Fibroblast of lung (primary cell): ENCODE measurements around the gene OR2H2. TPM values are rescaled to one million over a fixed set of nuclear protein-coding genes. Genes with fewer than 3 reads are reported as not detected.

Experiments used
- DNase-seq, 2 donors: peaks; one replicate each; pipeline versions ENCODE4 v3.0.0 to v3.0.0-alpha.2; 2010; ENCODE audit warnings: low read depth in 2 of 2
- H2AFZ ChIP-seq: 2 replicates; pipeline ENCODE4 v1.5.1; 2012; ENCODE audit warnings: low read length, control low read depth, inconsistent platforms
- H3K27ac ChIP-seq: 2 replicates; pipeline ENCODE4 v1.5.1; 2011; ENCODE audit warnings: low read length, control low read depth; ENCODE audit not compliant: insufficient read depth
- H3K27me3 ChIP-seq: 2 replicates; pipeline ENCODE4 v1.5.1; 2011; ENCODE audit warnings: mild to moderate bottlenecking, low read length; ENCODE audit not compliant: control insufficient read depth, insufficient read depth
- H3K36me3 ChIP-seq: 2 replicates; pipeline ENCODE4 v1.5.1; 2011; ENCODE audit warnings: low read length; ENCODE audit not compliant: control insufficient read depth, insufficient read depth
- H3K4me1 ChIP-seq: 2 replicates; pipeline ENCODE4 v1.5.1; 2011; ENCODE audit warnings: low read length; ENCODE audit not compliant: control insufficient read depth, insufficient read depth; ENCODE audit errors: extremely low read depth
- H3K4me2 ChIP-seq: 2 replicates; pipeline ENCODE4 v1.5.1; 2011; ENCODE audit warnings: low read length, control low read depth; ENCODE audit not compliant: insufficient read depth; ENCODE audit errors: extremely low read depth
- H3K4me3 ChIP-seq, 4 experiments: fragments of 200-600 bp in 1 of 4; sonication (generic) in 1 of 4; replicated peaks in 1 of 4; 2 replicates each; pipeline ENCODE4 v1.5.1; 2011 to 2016; ENCODE audit warnings: low read length in 4 of 4, low read depth in 3 of 4, mild to moderate bottlenecking in 3 of 4, control low read depth in 2 of 4, inconsistent platforms in 1 of 4, mixed read lengths in 1 of 4; ENCODE audit not compliant: insufficient read depth in 1 of 4; ENCODE audit errors: control extremely low read depth in 1 of 4
- H3K79me2 ChIP-seq: 2 replicates; pipeline ENCODE4 v1.5.1; 2012; ENCODE audit warnings: mild to moderate bottlenecking, low read length, inconsistent platforms; ENCODE audit not compliant: control insufficient read depth, insufficient read depth
- H3K9ac ChIP-seq: 2 replicates; pipeline ENCODE4 v1.5.1; 2011; ENCODE audit warnings: mild to moderate bottlenecking, low read length, control low read depth; ENCODE audit not compliant: insufficient read depth
- H3K9me3 ChIP-seq: 2 replicates; pipeline ENCODE4 v1.5.1; 2012; ENCODE audit warnings: low read depth, low read length; ENCODE audit not compliant: control insufficient read depth, insufficient read depth
- H4K20me1 ChIP-seq: 2 replicates; pipeline ENCODE4 v1.5.1; 2011; ENCODE audit warnings: low read length; ENCODE audit not compliant: control insufficient read depth, insufficient read depth; ENCODE audit errors: extremely low read depth
- EZH2 ChIP-seq: IDR thresholded peaks from 2 replicates; pipeline ENCODE4 v1.5.1; 2012; ENCODE audit warnings: low read length, control low read depth, mild to moderate bottlenecking; ENCODE audit errors: missing control alignments
- polyA plus RNA-seq, 2 donors: library from polyadenylated mRNA; depleted of rRNA in 1 of 2; stranded (reverse) in 1 of 2; unstranded in 1 of 2; fragments of >200 nt; gene quantifications; 2 replicates each; pipeline ENCODE4 v1.2.1, GENCODE V29; 2011 to 2012; ENCODE audit warnings: missing spikeins in 1 of 2
- total RNA-seq: library from RNA; depleted of rRNA; stranded (reverse); fragments of >200 nt; gene quantifications from 2 replicates; pipeline ENCODE4 v1.2.1, GENCODE V29; 2014
- TF ChIP-seq, protein P1 (sequence below), 2 donors: IDR thresholded peaks in 1 of 2; conservative IDR thresholded peaks in 1 of 2; 1 replicate in 1 of 2; 2 replicates in 1 of 2; pipeline ENCODE4 v1.5.1; 2011 to 2012; ENCODE audit warnings: low read length in 2 of 2, control low read depth in 1 of 2, inconsistent platforms in 1 of 2, low read depth in 1 of 2, mild to moderate bottlenecking in 1 of 2

Gene OR2H2
- total and polyA plus RNA-seq, 2 donors (not counting 1 experiment from before 2014, with no cell fraction given): not detected

DNA sequence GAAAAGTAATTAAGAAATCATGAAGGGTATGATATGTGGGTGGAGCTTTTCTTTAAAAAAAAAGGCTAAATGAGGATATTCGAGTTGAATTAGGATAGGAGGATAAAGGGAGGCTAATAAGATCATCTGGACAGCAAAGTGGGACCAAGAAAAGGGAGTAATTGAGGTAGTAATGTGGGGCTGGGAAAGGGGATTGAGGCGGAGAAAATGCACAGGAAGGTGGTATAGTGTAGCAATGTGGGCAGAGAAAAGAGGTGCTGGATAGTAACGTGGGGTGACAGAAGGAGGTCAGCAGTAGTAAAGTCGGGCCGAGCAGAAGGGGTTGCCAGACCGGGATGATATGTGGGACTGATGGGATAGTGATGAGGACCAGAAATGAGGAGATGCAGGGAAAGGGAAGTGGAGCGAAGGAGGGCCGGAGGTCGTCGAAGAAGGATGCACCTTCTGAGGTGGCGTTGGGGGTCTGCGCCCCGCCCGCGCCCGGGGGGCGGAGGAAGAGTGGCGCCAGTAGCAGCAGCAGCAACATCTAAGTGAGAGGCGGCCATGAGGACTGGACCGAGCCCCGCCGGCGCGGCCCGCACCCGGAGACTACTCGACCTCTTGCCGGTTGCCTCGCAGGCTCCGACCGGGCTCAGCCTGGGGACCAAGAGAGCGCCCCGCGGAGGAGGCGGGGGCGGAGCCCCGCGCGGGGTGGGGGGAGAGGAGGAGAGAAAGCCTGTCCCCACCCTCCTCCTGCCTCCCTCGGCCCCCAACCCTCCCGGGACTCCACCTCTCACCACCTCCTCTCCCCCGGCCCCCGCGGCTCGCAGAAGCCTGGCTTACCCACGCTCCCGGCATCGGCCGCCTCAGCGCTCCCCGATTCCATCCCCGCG lies 47.2 kb downstream of the OR2H2 start:
- H3K36me3 ChIP-seq: no peaks in the 10 kb centered on the region
- no peaks in the 10 kb centered on the region for H3K79me2 ChIP-seq
- peak overlapping the region; percentile 59 to 72 (median 70) for H3K4me3 ChIP-seq
- H3K9me3 ChIP-seq: no peaks in the 10 kb centered on the region
- no peak overlapping the region for H3K27ac ChIP-seq
- H4K20me1 ChIP-seq: no peaks in the 10 kb centered on the region
- TF ChIP-seq EZH2: no peak
- TF ChIP-seq, protein P1, sequence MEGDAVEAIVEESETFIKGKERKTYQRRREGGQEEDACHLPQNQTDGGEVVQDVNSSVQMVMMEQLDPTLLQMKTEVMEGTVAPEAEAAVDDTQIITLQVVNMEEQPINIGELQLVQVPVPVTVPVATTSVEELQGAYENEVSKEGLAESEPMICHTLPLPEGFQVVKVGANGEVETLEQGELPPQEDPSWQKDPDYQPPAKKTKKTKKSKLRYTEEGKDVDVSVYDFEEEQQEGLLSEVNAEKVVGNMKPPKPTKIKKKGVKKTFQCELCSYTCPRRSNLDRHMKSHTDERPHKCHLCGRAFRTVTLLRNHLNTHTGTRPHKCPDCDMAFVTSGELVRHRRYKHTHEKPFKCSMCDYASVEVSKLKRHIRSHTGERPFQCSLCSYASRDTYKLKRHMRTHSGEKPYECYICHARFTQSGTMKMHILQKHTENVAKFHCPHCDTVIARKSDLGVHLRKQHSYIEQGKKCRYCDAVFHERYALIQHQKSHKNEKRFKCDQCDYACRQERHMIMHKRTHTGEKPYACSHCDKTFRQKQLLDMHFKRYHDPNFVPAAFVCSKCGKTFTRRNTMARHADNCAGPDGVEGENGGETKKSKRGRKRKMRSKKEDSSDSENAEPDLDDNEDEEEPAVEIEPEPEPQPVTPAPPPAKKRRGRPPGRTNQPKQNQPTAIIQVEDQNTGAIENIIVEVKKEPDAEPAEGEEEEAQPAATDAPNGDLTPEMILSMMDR (conservative IDR thresholded peaks at IDR 0.05 in 1 of 2, IDR thresholded peaks at IDR 0.05 in 1 of 2; ENCODE audit: low read depth in 1 of 2, low read length in 2 of 2): no peak
- peak overlapping the region; percentile 89 for H3K4me2 ChIP-seq
- peaks cover 8% of the 10 kb centered on the region for H3K4me1 ChIP-seq
- DNase-seq: peak; percentile 66 to 70
- peak overlapping the region; percentile 46 for H2AFZ ChIP-seq
- H3K27me3 ChIP-seq: no peaks in the 10 kb centered on the region
- H3K9ac ChIP-seq: peak overlapping the region; percentile 49

DNA sequence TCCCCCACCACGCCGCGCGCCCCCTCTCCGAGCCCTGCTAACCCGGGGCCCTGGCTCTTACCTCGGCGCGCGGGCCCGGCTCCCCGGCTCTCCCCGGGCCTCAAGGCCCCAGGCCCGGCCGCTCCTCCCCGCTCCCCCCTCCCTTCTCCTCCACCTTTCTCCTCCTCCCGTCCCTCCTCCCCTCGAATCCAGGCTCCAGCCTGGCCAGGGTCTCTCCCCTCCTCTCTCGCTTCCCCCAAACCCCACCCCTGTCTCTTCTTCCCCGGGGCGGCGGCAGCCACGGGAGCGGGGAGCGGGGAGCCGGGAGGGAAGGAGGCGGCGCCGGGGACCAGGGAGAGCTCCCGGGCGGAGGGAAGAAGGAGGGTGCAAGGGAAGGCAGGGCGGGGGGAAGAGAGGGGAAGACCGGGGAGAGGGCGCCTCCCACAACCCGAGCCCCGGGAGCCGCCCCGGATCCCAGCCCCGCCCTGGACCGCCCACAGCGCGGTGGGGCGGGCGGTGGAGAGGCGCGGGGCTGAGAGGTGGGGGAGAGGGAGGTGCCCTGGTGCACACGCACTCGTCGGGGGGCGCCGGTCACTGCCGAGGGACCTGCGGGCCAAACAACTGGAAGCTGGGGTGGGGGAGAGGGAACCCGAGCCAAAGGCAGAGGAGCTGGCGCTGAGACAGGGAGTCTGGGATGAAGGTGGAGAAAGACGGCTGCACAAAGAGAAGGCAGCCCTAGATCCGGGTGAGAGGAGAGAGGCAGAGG lies 48.0 kb downstream of the OR2H2 start, which contains the start of gene GABBR1:
Gene GABBR1, minus strand, starts transcription at position 395 of the 745 bp plus-strand sequence. CDS start 798 bp downstream, outside the sequence.
- no peaks in the 10 kb centered on the region for H3K36me3 ChIP-seq
- peaks cover 8% of the 10 kb centered on the region for H3K4me1 ChIP-seq
- no peak within 1 kb of the TSS for H3K27ac ChIP-seq
- H3K4me3 ChIP-seq: peak within 1 kb of the TSS; percentile 64 to 72 (median 70)
- H2AFZ ChIP-seq: peak within 1 kb of the TSS; percentile 87
- peak within 1 kb of the TSS; percentile 49 for H3K9ac ChIP-seq
- H3K27me3 ChIP-seq: no peaks in the 10 kb centered on the region
- no peaks in the 10 kb centered on the region for H4K20me1 ChIP-seq
- DNase-seq: peak; percentile 85 to 87
- no peaks in the 10 kb centered on the region for H3K79me2 ChIP-seq
- TF ChIP-seq EZH2: no peak
- TF ChIP-seq, protein P1 (conservative IDR thresholded peaks at IDR 0.05 in 1 of 2, IDR thresholded peaks at IDR 0.05 in 1 of 2; ENCODE audit: low read depth in 1 of 2, low read length in 2 of 2): no peak
- H3K4me2 ChIP-seq: peak within 1 kb of the TSS; percentile 92
- no peaks in the 10 kb centered on the region for H3K9me3 ChIP-seq

DNA sequence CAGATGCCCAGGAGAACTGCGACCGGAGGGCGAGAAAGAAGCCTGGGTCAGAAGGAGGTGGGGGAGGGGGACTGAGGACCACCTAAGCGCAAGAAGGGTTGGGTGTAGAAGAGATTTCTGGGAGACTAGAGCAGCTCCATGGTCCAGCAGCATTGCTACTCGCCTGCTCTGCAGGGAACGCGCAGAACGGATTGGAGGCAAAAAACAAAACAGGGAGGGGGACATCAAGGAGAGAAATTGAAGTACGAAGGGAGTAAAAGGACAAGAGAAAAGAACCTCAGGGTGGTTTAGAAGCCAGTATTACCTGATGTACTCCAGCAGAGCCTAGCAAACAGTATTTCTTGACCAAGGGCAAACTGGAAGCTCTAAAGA lies 48.6 kb downstream of the OR2H2 start:
- Histone ChIP-seq H3K4me1 (peaks cover 8% of the 10 kb centered on the region), H3K79me2 (no peaks in the 10 kb centered on the region), H3K4me3 (peak overlapping the region; percentile 63 to 72 (median 66)), H3K27ac (no peak overlapping the region), H3K9ac (no peak overlapping the region), H2AFZ (peak overlapping the region; percentile 87), H3K9me3 (no peaks in the 10 kb centered on the region), H4K20me1 (no peaks in the 10 kb centered on the region), H3K27me3 (no peaks in the 10 kb centered on the region), H3K4me2 (peak overlapping the region; percentile 92), H3K36me3 (no peaks in the 10 kb centered on the region)
- TF ChIP-seq, protein P1 (conservative IDR thresholded peaks at IDR 0.05 in 1 of 2, IDR thresholded peaks at IDR 0.05 in 1 of 2; ENCODE audit: low read depth in 1 of 2, low read length in 2 of 2): no peak
- no peak for TF ChIP-seq EZH2
- no peak for DNase-seq
